Subcutaneous abdominal adipose tissue (tissue), 5 donors: ENCODE results near the gene FAM153A.
"Not testable (repeated sequence)": the region's sequence is repeated elsewhere in the genome, so short reads cannot be mapped to it uniquely, and the experiment has no call there.

ENCODE experiments used
- H3K27ac ChIP-seq: one replicate; pipeline ENCODE4 v1.7.0; 2013; ENCODE audit warnings: low read depth, mild to moderate bottlenecking, inconsistent platforms, low read length, moderate library complexity
- H3K27me3 ChIP-seq, 5 donors: one replicate each; pipeline ENCODE4 v1.7.0; 2013; ENCODE audit warnings: low read length in 5 of 5, inconsistent platforms in 1 of 5; ENCODE audit not compliant: control insufficient read depth in 5 of 5, insufficient read depth in 4 of 5
- H3K36me3 ChIP-seq, 5 donors: one replicate each; pipeline ENCODE4 v1.7.0; 2013; ENCODE audit warnings: low read length in 5 of 5; ENCODE audit not compliant: control insufficient read depth in 5 of 5, insufficient read depth in 5 of 5
- H3K4me1 ChIP-seq, 5 donors: one replicate each; pipeline ENCODE4 v1.7.0; 2013; ENCODE audit warnings: low read length in 5 of 5, mild to moderate bottlenecking in 3 of 5, moderate library complexity in 1 of 5; ENCODE audit not compliant: control insufficient read depth in 5 of 5, insufficient read depth in 5 of 5
- H3K4me3 ChIP-seq, 5 donors: one replicate each; pipeline ENCODE4 v1.7.0; 2013; ENCODE audit warnings: low read length in 5 of 5, low read depth in 1 of 5
- H3K9ac ChIP-seq, 5 donors: one replicate each; pipeline ENCODE4 v1.7.0; 2013; ENCODE audit warnings: low read length in 5 of 5, mild to moderate bottlenecking in 4 of 5, moderate library complexity in 3 of 5
- H3K9me3 ChIP-seq, 5 donors: one replicate each; pipeline ENCODE4 v1.7.0; 2013; ENCODE audit warnings: low read length in 5 of 5; ENCODE audit not compliant: control insufficient read depth in 5 of 5
- donor health status: healthy.
- donor health status: healthy.
- donor health status: healthy.
- donor health status: healthy.
- donor health status: healthy.

FAM153A gene

GRCh38 chr5:177782792-177783633 lies at the start of gene FAM153A:
FAM153A (minus strand) TSS chr5:177782899.
- not testable (repeated sequence) for H3K27ac ChIP-seq, H3K36me3 ChIP-seq, H3K9ac ChIP-seq, H3K4me1 ChIP-seq, H3K27me3 ChIP-seq, H3K9me3 ChIP-seq, H3K4me3 ChIP-seq

GRCh38 chr5:177832287-177832686 lies 49.6 kb upstream of the FAM153A start:
- not testable (repeated sequence) for H3K4me3 ChIP-seq, H3K36me3 ChIP-seq, H3K4me1 ChIP-seq, H3K9ac ChIP-seq, H3K9me3 ChIP-seq, H3K27ac ChIP-seq, H3K27me3 ChIP-seq

DNA sequence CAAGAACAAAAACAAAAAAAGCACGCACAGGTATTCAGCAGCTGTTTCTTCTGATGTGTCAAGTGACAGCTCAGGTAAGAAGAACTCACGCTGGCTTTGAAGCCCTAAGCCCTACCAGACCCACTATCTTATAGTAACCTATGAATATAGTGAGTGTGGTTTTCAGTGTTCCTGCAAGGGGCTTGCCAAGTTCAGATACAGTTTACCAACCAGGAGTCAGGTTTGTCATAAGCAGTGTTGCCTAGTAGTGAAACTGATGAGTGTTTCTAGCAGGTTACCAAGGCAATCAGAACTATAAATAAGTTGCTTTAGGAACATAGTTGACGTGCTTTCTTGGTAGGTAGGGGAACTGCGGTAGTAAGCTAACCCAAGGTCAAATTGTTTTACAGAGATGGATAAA lies 43.4 kb upstream of the FAM153A start:
- H3K27ac ChIP-seq, H3K9ac ChIP-seq, H3K4me1 ChIP-seq, H3K27me3 ChIP-seq, H3K9me3 ChIP-seq, H3K4me3 ChIP-seq, H3K36me3 ChIP-seq: not testable (repeated sequence)

DNA sequence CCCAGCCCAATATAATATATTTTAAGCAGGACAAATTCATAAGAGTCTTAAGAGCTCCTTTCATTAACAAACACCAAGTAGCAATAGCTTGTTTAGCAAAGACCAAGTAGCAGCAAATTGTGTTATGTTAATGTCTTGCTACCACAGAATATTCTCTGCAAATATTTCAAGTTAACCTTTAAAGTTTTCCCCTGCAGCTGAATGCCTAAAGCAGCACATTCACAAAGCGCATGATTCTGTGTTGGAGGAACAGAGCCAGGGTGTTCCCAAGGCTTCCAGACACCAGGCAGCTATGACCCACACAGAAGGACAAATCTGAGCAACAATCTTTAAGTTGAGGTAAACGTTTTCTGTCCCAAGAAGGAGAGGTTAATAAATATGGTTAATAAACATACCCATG lies 42.1 kb upstream of the FAM153A start:
- H3K27me3 ChIP-seq, H3K36me3 ChIP-seq, H3K9ac ChIP-seq, H3K4me1 ChIP-seq, H3K27ac ChIP-seq, H3K9me3 ChIP-seq, H3K4me3 ChIP-seq: not testable (repeated sequence)

- not testable (repeated sequence) for H3K9ac ChIP-seq, H3K36me3 ChIP-seq, H3K4me3 ChIP-seq, H3K27ac ChIP-seq, H3K9me3 ChIP-seq, H3K4me1 ChIP-seq, H3K27me3 ChIP-seq
Measured at GRCh38 chr5:177822489-177822888, 39.8 kb upstream of the FAM153A start.

DNA sequence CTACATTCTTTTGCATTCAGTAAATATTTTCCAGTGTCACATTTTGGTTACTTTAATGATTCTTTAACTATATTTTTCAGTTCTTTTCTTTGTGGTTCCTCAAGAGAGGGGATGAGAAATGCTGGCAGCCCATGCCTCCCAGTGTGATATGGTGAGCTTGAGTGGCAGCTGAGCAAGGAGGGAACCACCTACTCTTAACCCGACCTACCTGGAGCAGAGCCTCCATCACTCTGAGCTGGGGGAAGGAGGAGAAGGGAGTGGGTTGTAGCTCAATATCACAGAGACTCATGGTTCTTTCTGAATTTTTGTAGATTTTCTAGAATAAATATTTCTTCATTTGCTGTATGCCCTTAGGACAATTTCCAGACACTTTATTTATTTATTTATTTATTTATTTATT lies 37.0 kb upstream of the FAM153A start:
- not testable (repeated sequence) for H3K36me3 ChIP-seq, H3K9me3 ChIP-seq, H3K27ac ChIP-seq, H3K27me3 ChIP-seq, H3K4me3 ChIP-seq, H3K9ac ChIP-seq, H3K4me1 ChIP-seq

GRCh38 chr5:177812814-177813425 lies 30.2 kb upstream of the FAM153A start:
- H3K4me3 ChIP-seq, H3K36me3 ChIP-seq, H3K9me3 ChIP-seq, H3K27ac ChIP-seq, H3K27me3 ChIP-seq, H3K9ac ChIP-seq, H3K4me1 ChIP-seq: not testable (repeated sequence)

GRCh38 chr5:177812160-177812743 lies 29.6 kb upstream of the FAM153A start:
- not testable (repeated sequence) for H3K4me1 ChIP-seq, H3K9ac ChIP-seq, H3K27me3 ChIP-seq, H3K36me3 ChIP-seq, H3K4me3 ChIP-seq, H3K27ac ChIP-seq, H3K9me3 ChIP-seq

- H3K27ac ChIP-seq, H3K36me3 ChIP-seq, H3K4me3 ChIP-seq, H3K9me3 ChIP-seq, H3K4me1 ChIP-seq, H3K27me3 ChIP-seq, H3K9ac ChIP-seq: not testable (repeated sequence)
Measured at GRCh38 chr5:177809209-177809913, 26.7 kb upstream of the FAM153A start.

GRCh38 chr5:177808420-177808819 lies 25.7 kb upstream of the FAM153A start:
- not testable (repeated sequence) for H3K9me3 ChIP-seq, H3K27me3 ChIP-seq, H3K9ac ChIP-seq, H3K4me3 ChIP-seq, H3K27ac ChIP-seq, H3K36me3 ChIP-seq, H3K4me1 ChIP-seq
